Naive thymus-derived CD4-positive, alpha-beta T cell (primary cell): ENCODE measurements around the gene SPTBN5. TPM values are rescaled to one million over a fixed set of nuclear protein-coding genes. Genes with fewer than 3 reads are reported as not detected.

ENCODE experiments used
- ATAC-seq: fragments of 150-1000 bp; cut with Tn5 transposase; 2 replicates; pipeline ENCODE4 v1.10.0; 2021; ENCODE audit warnings: mild to moderate bottlenecking, moderate library complexity
- CTCF ChIA-PET: fragments of 350-600 bp; sonication (Branson Sonifier 250); formaldehyde crosslinking; loops from one replicate; lab custom pipeline; 2021; ENCODE audit warnings: antibody characterized with exemption; lab: Charles Lee
- POLR2A ChIA-PET: fragments of 350-600 bp; sonication (Branson Sonifier 250); formaldehyde crosslinking; loops from one replicate; lab custom pipeline; 2021; ENCODE audit warnings: antibody characterized with exemption, inconsistent platforms; lab: Charles Lee
- DNase-seq, 9 donors: peaks; one replicate each; pipeline versions ENCODE4 v3.0.0 to v3.0.0-alpha.2; 2020 to 2022; ENCODE audit warnings: mixed read lengths in 1 of 9
- H3K27ac ChIP-seq: one replicate; pipeline ENCODE4 v1.7.0; 2013; ENCODE audit warnings: mild to moderate bottlenecking, low read depth, low read length, moderate library complexity
- H3K27me3 ChIP-seq, 2 donors: one replicate each; pipeline ENCODE4 v1.7.0; 2013; ENCODE audit warnings: low read length in 2 of 2, mild to moderate bottlenecking in 2 of 2, moderate library complexity in 2 of 2; ENCODE audit not compliant: control insufficient read depth in 2 of 2, insufficient read depth in 2 of 2
- H3K36me3 ChIP-seq, 3 experiments: 1 replicate in 2 of 3; 2 replicates in 1 of 3; pipeline ENCODE4 v1.7.0; 2013; ENCODE audit warnings: low read length in 3 of 3, mild to moderate bottlenecking in 3 of 3, moderate library complexity in 1 of 3; ENCODE audit not compliant: insufficient read depth in 3 of 3, control insufficient read depth in 2 of 3
- H3K4me1 ChIP-seq, 2 donors: one replicate each; pipeline ENCODE4 v1.7.0; 2013; ENCODE audit warnings: low read length in 2 of 2, mild to moderate bottlenecking in 2 of 2, moderate library complexity in 1 of 2; ENCODE audit not compliant: control insufficient read depth in 2 of 2, insufficient read depth in 2 of 2
- H3K4me3 ChIP-seq: 2 replicates; pipeline ENCODE4 v1.7.0; 2013; ENCODE audit warnings: mild to moderate bottlenecking, low read length
- H3K9me3 ChIP-seq, 3 experiments: 1 replicate in 2 of 3; 2 replicates in 1 of 3; pipeline ENCODE4 v1.7.0; 2013; ENCODE audit warnings: low read length in 3 of 3; ENCODE audit not compliant: control insufficient read depth in 2 of 3
- H3K27ac Mint-ChIP-seq, 9 donors: one replicate each; pipeline ENCODE4 v1.8.0; 2020 to 2022; ENCODE audit warnings: mixed read lengths in 9 of 9, mild to moderate bottlenecking in 8 of 9, moderate library complexity in 5 of 9, inconsistent platforms in 2 of 9
- H3K27me3 Mint-ChIP-seq, 5 donors: one replicate each; pipeline ENCODE4 v1.8.0; 2021 to 2022; ENCODE audit warnings: mixed read lengths in 5 of 5, mild to moderate bottlenecking in 1 of 5
- H3K36me3 Mint-ChIP-seq, 5 donors: one replicate each; pipeline ENCODE4 v1.8.0; 2020 to 2022; ENCODE audit warnings: mixed read lengths in 5 of 5, mild to moderate bottlenecking in 3 of 5, inconsistent platforms in 1 of 5
- H3K4me1 Mint-ChIP-seq, 7 donors: one replicate each; pipeline ENCODE4 v1.8.0; 2020 to 2022; ENCODE audit warnings: mixed read lengths in 7 of 7, mild to moderate bottlenecking in 3 of 7, inconsistent platforms in 1 of 7
- H3K4me3 Mint-ChIP-seq, 10 donors: one replicate each; pipeline ENCODE4 v1.8.0; 2020 to 2022; ENCODE audit warnings: mild to moderate bottlenecking in 10 of 10, mixed read lengths in 10 of 10, moderate library complexity in 6 of 10, inconsistent platforms in 2 of 10
- H3K9me3 Mint-ChIP-seq, 11 donors: one replicate each; pipeline ENCODE4 v1.8.0; 2020 to 2022; ENCODE audit warnings: mixed read lengths in 11 of 11, mild to moderate bottlenecking in 4 of 11, inconsistent platforms in 1 of 11, moderate library complexity in 1 of 11
- intact Hi-C, 2 donors: fragments of 100-400 bp; cut with micrococcal nuclease; formaldehyde crosslinking; loops; one replicate each; pipeline ENCODE4 v1.15.1; 2023
- polyA plus RNA-seq, 2 donors: library from polyadenylated mRNA; unstranded; fragments of 300-500 nt; fragmentation: Illumina TruSeq; gene quantifications; one replicate each; pipeline ENCODE4 v1.2.3, GENCODE V29; 2021
- total RNA-seq, 6 experiments: library from RNA in 5 of 6; stranded (reverse) in 5 of 6; gene quantifications; 1 replicate in 5 of 6; 2 replicates in 1 of 6; pipeline ENCODE4 v1.2.3 and lab custom pipeline; 2021 to 2026

SPTBN5 gene
- total and polyA plus RNA-seq, 7 experiments from 2014 or later: 0.12 to 2.7 (median 1.7) TPM; not detected in 1

- no peak overlapping the region for H3K27ac Mint-ChIP-seq
- no peak for DNase-seq
- POLR2A ChIA-PET: no interaction called here
Observed at GRCh38 chr15:41873711-41874110, 20.1 kb downstream of the SPTBN5 start.

GRCh38 chr15:41872166-41872747, 21.6 kb downstream of the SPTBN5 start:
- H3K27ac Mint-ChIP-seq: peak overlapping the region in 8 of 9 donors; percentile 1 to 89 (median 63)
- H3K9me3 Mint-ChIP-seq: peaks cover 0 to 1% (median 0%) of the 10 kb centered on the region in 11 donors
- Histone ChIP-seq H3K27me3 (no peaks in the 10 kb centered on the region), H3K4me3 (no peak overlapping the region), H3K9me3 (no peaks in the 10 kb centered on the region), H3K4me1 (no peaks in the 10 kb centered on the region), H3K27ac (no peak overlapping the region), H3K36me3 (no peaks in the 10 kb centered on the region)
- H3K36me3 Mint-ChIP-seq: no peaks in the 10 kb centered on the region
- intact Hi-C loops: no loop called here
- ATAC-seq: no peak
- ChIA-PET CTCF (no interaction called here), POLR2A (no interaction called here)
- no peak overlapping the region for H3K4me3 Mint-ChIP-seq
- no peak for DNase-seq
- no peaks in the 10 kb centered on the region for H3K27me3 Mint-ChIP-seq
- peaks cover 7 to 11% (median 8%) of the 10 kb centered on the region in 7 donors for H3K4me1 Mint-ChIP-seq

More at GRCh38 chr15:41873711-41874110, 20.1 kb downstream of the SPTBN5 start:
- Histone ChIP-seq H3K27me3 (no peaks in the 10 kb centered on the region), H3K27ac (no peak overlapping the region), H3K4me1 (no peaks in the 10 kb centered on the region), H3K36me3 (no peaks in the 10 kb centered on the region), H3K4me3 (no peak overlapping the region), H3K9me3 (no peaks in the 10 kb centered on the region)
- no peak for ATAC-seq
- Mint-ChIP-seq H3K4me3 (no peak overlapping the region), H3K9me3 (peaks cover 0 to under 1% (median 0%) of the 10 kb centered on the region in 11 donors), H3K4me1 (peaks cover 7 to 11% (median 8%) of the 10 kb centered on the region in 7 donors), H3K27me3 (no peaks in the 10 kb centered on the region), H3K36me3 (no peaks in the 10 kb centered on the region)
- CTCF ChIA-PET: interaction anchor here (1.0 kb wide), 1 partner anchor 93 kb away, joined by 3 read pairs; no protein-coding TSS in a partner anchor
- intact Hi-C loops: no loop called here

- H3K9me3 ChIP-seq: no peaks in the 10 kb centered on the region
- no peak for DNase-seq
- Mint-ChIP-seq H3K9me3 (peaks cover 0 to 1% (median 0%) of the 10 kb centered on the region in 11 donors), H3K27ac (peak overlapping the region; percentile 32 to 98 (median 94)), H3K36me3 (no peaks in the 10 kb centered on the region), H3K27me3 (no peaks in the 10 kb centered on the region), H3K4me3 (peak overlapping the region in 3 of 10 donors; percentile 23 to 60 (median 59)), H3K4me1 (peaks cover 7 to 11% (median 8%) of the 10 kb centered on the region in 7 donors)
- ChIA-PET CTCF (interaction anchor here (0.7 to 1.4 kb wide), 3 partner anchors 33 to 45 kb away, joined by 3 to 6 read pairs (median 4); no protein-coding TSS in a partner anchor), POLR2A (interaction anchor here (0.8 to 1.3 kb wide), 6 partner anchors 10 to 97 kb away, joined by 3 to 5 read pairs (median 3); partner anchors contain the start of gene MAPKBP1)
- H3K27me3 ChIP-seq: no peaks in the 10 kb centered on the region
- H3K4me1 ChIP-seq: no peaks in the 10 kb centered on the region
- intact Hi-C loops: loop anchor here in 1 of 2 donors (2.0 kb wide), 1 partner anchor 43 kb away; the partner anchor contains the start of gene JMJD7
- ATAC-seq: no peak
- H3K27ac ChIP-seq: no peak overlapping the region
- no peak overlapping the region for H3K4me3 ChIP-seq
- H3K36me3 ChIP-seq: no peaks in the 10 kb centered on the region
Observed at GRCh38 chr15:41871175-41871905, 22.5 kb downstream of the SPTBN5 start.

- intact Hi-C loops: loop anchor here in 1 of 2 donors (2.0 kb wide), 1 partner anchor 42 kb away; the partner anchor contains the start of gene JMJD7
- CTCF ChIA-PET: interaction anchor here (0.6 to 1.4 kb wide), 5 partner anchors 34 to 235 kb away, joined by 3 to 6 read pairs (median 3); no protein-coding TSS in a partner anchor
- Mint-ChIP-seq H3K36me3 (no peaks in the 10 kb centered on the region), H3K27me3 (no peaks in the 10 kb centered on the region), H3K4me3 (peak overlapping the region; percentile 13 to 81 (median 62)), H3K27ac (peak overlapping the region; percentile 56 to 98 (median 94)), H3K4me1 (peaks cover 7 to 11% (median 8%) of the 10 kb centered on the region in 7 donors), H3K9me3 (peaks cover 0 to 1% (median 0%) of the 10 kb centered on the region in 11 donors)
- DNase-seq (peak in 8 of 9 donors; percentile 42 to 69 (median 60)), ATAC-seq (peak; percentile 91)
- no peaks in the 10 kb centered on the region for H3K36me3 ChIP-seq
- H3K27ac ChIP-seq: no peak overlapping the region
- POLR2A ChIA-PET: interaction anchor here (0.8 to 1.3 kb wide), 5 partner anchors 9 to 97 kb away, joined by 3 to 5 read pairs (median 3); partner anchors contain the start of gene MAPKBP1
- H3K4me1 ChIP-seq: no peaks in the 10 kb centered on the region
- no peaks in the 10 kb centered on the region for H3K27me3 ChIP-seq
- no peak overlapping the region for H3K4me3 ChIP-seq
- H3K9me3 ChIP-seq: no peaks in the 10 kb centered on the region
Observed at GRCh38 chr15:41870689-41871081, 23.2 kb downstream of the SPTBN5 start.

GRCh38 chr15:41869770-41870688, 23.8 kb downstream of the SPTBN5 start:
- CTCF ChIA-PET: interaction anchor here (0.6 to 1.4 kb wide), 6 partner anchors 18 to 234 kb away, joined by 3 to 6 read pairs (median 3); no protein-coding TSS in a partner anchor
- DNase-seq (no peak), ATAC-seq (no peak)
- Histone ChIP-seq H3K27ac (no peak overlapping the region), H3K9me3 (no peaks in the 10 kb centered on the region), H3K4me1 (no peaks in the 10 kb centered on the region), H3K36me3 (no peaks in the 10 kb centered on the region), H3K27me3 (no peaks in the 10 kb centered on the region), H3K4me3 (no peak overlapping the region)
- H3K36me3 Mint-ChIP-seq: no peaks in the 10 kb centered on the region
- intact Hi-C loops: loop anchor here in 1 of 2 donors (2.0 kb wide), 1 partner anchor 41 kb away; the partner anchor contains the start of gene JMJD7
- H3K4me3 Mint-ChIP-seq: peak overlapping the region; percentile 13 to 81 (median 62)
- no peaks in the 10 kb centered on the region for H3K27me3 Mint-ChIP-seq
- POLR2A ChIA-PET: interaction anchor here (0.8 to 1.3 kb wide), 4 partner anchors 23 to 96 kb away, joined by 3 to 5 read pairs (median 3); partner anchors contain the start of gene MAPKBP1
- peaks cover 0 to 1% (median 0%) of the 10 kb centered on the region in 11 donors for H3K9me3 Mint-ChIP-seq
- peak overlapping the region; percentile 56 to 98 (median 94) for H3K27ac Mint-ChIP-seq
- H3K4me1 Mint-ChIP-seq: peaks cover 7 to 11% (median 8%) of the 10 kb centered on the region in 7 donors
